DMS53 (cell line): ENCODE results near the gene HOXD4.

Source experiments
- DNase-seq: peaks from one replicate; lab custom pipeline; 2025; lab: John Stamatoyannopoulos, UW

Gene HOXD4

DNA sequence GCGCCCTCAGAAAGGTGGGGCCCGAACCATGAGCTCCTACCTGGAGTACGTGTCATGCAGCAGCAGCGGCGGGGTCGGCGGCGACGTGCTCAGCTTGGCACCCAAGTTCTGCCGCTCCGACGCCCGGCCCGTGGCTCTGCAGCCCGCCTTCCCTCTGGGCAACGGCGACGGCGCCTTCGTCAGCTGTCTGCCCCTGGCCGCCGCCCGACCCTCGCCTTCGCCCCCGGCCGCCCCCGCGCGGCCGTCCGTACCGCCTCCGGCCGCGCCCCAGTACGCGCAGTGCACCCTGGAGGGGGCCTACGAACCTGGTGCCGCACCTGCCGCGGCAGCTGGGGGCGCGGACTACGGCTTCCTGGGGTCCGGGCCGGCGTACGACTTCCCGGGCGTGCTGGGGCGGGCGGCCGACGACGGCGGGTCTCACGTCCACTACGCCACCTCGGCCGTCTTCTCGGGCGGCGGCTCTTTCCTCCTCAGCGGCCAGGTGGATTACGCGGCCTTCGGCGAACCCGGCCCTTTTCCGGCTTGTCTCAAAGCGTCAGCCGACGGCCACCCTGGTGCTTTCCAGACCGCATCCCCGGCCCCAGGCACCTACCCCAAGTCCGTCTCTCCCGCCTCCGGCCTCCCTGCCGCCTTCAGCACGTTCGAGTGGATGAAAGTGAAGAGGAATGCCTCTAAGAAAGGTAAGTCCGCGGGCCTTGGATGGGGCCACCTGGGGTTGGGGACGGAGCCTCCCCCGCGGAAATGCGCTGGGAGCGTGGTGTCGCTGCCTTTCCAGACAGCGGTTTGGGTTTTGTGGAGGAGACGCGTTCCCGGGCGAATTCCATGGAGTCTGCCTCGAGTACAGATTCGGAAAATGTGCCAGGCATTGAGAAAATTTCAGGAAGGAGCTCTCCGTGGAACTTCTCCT, 37.7 kb downstream of the HOXD4 start:
- DNase-seq: peak; percentile 72

DNA sequence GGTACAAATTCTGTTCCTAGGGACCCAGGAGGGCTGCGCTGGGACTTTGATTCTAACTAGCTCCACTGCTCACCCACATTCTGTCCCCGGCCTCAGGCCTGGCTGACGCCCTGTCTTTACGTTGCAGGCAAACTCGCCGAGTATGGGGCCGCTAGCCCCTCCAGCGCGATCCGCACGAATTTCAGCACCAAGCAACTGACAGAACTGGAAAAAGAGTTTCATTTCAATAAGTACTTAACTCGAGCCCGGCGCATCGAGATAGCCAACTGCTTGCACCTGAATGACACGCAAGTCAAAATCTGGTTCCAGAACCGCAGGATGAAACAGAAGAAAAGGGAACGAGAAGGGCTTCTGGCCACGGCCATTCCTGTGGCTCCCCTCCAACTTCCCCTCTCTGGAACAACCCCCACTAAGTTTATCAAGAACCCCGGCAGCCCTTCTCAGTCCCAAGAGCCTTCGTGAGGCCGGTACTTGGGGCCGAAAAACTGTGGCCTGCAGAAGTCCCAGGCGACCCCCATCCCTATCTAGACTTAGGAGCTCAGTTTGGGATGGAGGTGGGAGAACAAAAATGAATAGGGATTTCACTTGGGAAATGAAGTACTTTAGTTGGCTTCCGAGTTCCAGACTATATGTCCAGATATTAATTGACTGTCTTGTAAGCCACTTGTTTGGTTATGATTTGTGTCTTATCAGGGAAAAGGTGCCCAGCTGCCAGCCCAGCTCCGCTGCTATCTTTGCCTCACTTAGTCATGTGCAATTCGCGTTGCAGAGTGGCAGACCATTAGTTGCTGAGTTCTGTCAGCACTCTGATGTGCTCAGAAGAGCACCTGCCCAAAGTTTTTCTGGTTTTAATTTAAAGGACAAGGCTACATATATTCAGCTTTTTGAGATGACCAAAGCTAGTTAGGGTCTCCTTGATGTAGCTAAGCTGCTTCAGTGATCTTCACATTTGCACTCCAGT, 38.6 kb downstream of the HOXD4 start:
- DNase-seq: no peak

DNA sequence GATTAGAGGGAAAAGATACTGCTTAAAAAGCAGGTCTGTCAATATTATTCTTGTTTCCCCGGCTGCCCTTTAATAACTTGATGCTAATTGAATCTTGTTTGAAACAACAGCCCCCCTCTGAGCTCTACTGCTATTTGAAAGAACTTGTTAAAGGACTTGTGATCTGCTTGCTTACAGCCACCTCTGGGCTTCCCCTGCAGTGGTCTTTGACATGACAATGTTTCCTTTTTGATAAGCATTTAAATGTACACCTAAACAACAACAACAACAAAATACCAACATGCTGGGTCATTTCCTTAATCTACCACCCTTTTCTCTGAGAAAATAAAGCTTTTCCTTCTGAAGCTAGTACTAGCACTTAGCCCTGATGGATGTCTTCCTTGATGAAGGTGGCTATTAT, 41.0 kb downstream of the HOXD4 start:
- no peak for DNase-seq

- peak; percentile 25 for DNase-seq
These were observed 41.7 kb downstream of the HOXD4 start for GRCh38 chr2:176193048-176193447.

GRCh38 chr2:176199902-176200301, 48.6 kb downstream of the HOXD4 start:
- no peak for DNase-seq

DNA sequence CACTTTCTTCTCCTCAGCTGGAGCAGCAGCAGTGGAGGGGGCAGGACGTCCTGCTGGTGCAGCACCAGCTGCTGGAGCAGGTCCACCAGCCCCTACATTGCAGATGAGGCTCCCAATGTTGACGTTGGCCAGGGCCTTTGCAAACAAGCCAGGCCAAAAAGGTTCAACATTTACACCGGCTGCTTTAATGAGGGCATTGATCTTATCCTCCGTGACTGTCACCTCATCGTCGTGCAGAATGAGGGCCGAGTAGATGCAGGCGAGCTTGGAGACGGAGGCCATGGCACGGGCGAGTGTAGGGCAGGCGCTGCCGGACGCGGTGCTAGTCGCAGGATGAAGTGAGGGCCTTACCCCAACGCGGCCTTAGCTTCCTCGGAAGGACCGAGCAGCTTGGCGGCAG, 49.6 kb downstream of the HOXD4 start:
- DNase-seq: no peak

DNA sequence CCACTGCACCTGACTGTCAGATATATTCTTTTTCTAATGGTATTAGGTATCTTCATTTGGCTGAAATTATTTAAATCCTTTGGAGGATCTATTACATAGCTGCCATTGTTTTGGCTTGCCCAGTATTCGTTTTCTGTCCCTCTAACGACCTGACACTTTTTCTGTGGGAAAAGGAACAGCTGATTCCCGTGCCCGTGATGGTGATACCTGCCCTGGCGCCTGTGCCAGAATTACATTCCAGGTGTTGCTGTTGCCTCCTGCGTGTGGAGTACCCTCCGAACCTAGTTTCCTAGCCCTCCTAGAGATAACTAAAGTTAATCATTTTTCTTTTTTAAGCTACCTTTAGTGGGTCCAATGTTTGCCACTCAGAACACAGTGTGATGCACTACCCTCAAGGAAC, 51.1 kb downstream of the HOXD4 start:
- DNase-seq: no peak
